ENCODE data around the gene PDSS2. TPM values are rescaled to one million over a fixed set of nuclear protein-coding genes. Genes with fewer than 3 reads are reported as not detected.

PDSS2 gene
- total RNA-seq, 4 donors from 2014 or later, result 6.5 to 12.2 (median 9.0) TPM

GRCh38 chr6:107237992-107238660, 221.2 kb downstream of the PDSS2 start:
- WGBS, 2 donors (ENCODE audit: low coverage in 1 of 2), result 81 to 86% methylated on average over 5 of the region's 5 CpGs
- ATAC-seq, result no peak
- Histone ChIP-seq H3K9me3 (peaks cover 0 to 14% (median 0%) of the 10 kb centered on the region in 3 donors), H3K4me3 (no peak overlapping the region), H3K4me1 (no peaks in the 10 kb centered on the region), H3K36me3 (peaks cover 0 to 25% of the 10 kb centered on the region in 2 donors), H3K27me3 (no peaks in the 10 kb centered on the region), H3K27ac (no peak overlapping the region)
- TF ChIP-seq POLR2AphosphoS5 (IDR thresholded peaks at IDR 0.05) (no peak), EP300 (IDR thresholded peaks at IDR 0.05) (no peak), POLR2A (IDR thresholded peaks at IDR 0.05) (no peak), CTCF (IDR thresholded peaks at IDR 0.05) (no peak)

- Histone ChIP-seq H3K9me3 (peaks cover 0 to 14% (median 0%) of the 10 kb centered on the region in 3 donors), H3K4me1 (no peaks in the 10 kb centered on the region), H3K27me3 (no peaks in the 10 kb centered on the region), H3K27ac (no peak overlapping the region), H3K36me3 (peaks cover 0 to 31% of the 10 kb centered on the region in 2 donors), H3K4me3 (no peak overlapping the region)
- TF ChIP-seq POLR2AphosphoS5 (IDR thresholded peaks at IDR 0.05), result no peak
- TF ChIP-seq CTCF (IDR thresholded peaks at IDR 0.05), result no peak
- TF ChIP-seq POLR2A (IDR thresholded peaks at IDR 0.05), result no peak
- no peak for TF ChIP-seq EP300 (IDR thresholded peaks at IDR 0.05)
- ATAC-seq, result peak; percentile 7
These were observed 223.9 kb downstream of the PDSS2 start for GRCh38 chr6:107235511-107235910.

- 57 to 59% methylated on average over 2 of the region's 2 CpGs for WGBS, 2 donors (ENCODE audit: low coverage in 1 of 2)
- Histone ChIP-seq H3K9me3 (peaks cover 0 to 14% (median 0%) of the 10 kb centered on the region in 3 donors), H3K36me3 (peaks cover 0 to 31% of the 10 kb centered on the region in 2 donors), H3K27me3 (no peaks in the 10 kb centered on the region), H3K4me3 (no peak overlapping the region), H3K4me1 (no peaks in the 10 kb centered on the region), H3K27ac (no peak overlapping the region)
- TF ChIP-seq POLR2A (IDR thresholded peaks at IDR 0.05), result no peak
- TF ChIP-seq POLR2AphosphoS5 (IDR thresholded peaks at IDR 0.05), result no peak
- TF ChIP-seq EP300 (IDR thresholded peaks at IDR 0.05), result no peak
- TF ChIP-seq CTCF (IDR thresholded peaks at IDR 0.05), result no peak
- no peak for ATAC-seq
These were observed 224.4 kb downstream of the PDSS2 start for GRCh38 chr6:107235007-107235406.

GRCh38 chr6:107231243-107231642, 228.1 kb downstream of the PDSS2 start:
- no peaks in the 10 kb centered on the region for H3K4me1 ChIP-seq
- no peak overlapping the region for H3K27ac ChIP-seq
- no peak overlapping the region for H3K4me3 ChIP-seq
- WGBS, 2 donors (ENCODE audit: low coverage in 1 of 2), result 90 to 96% methylated on average over 3 of the region's 3 CpGs
- no peaks in the 10 kb centered on the region for H3K27me3 ChIP-seq
- TF ChIP-seq EP300 (IDR thresholded peaks at IDR 0.05) (no peak), POLR2AphosphoS5 (IDR thresholded peaks at IDR 0.05) (no peak), CTCF (IDR thresholded peaks at IDR 0.05) (no peak)
- peaks cover 0 to 7% (median 0%) of the 10 kb centered on the region in 3 donors for H3K9me3 ChIP-seq
- no peak for ATAC-seq
- peaks cover 0 to 15% of the 10 kb centered on the region in 2 donors for H3K36me3 ChIP-seq

- Histone ChIP-seq H3K27me3 (no peaks in the 10 kb centered on the region), H3K27ac (no peak overlapping the region), H3K36me3 (peaks cover 0 to 11% of the 10 kb centered on the region in 2 donors), H3K9me3 (no peaks in the 10 kb centered on the region), H3K4me3 (no peak overlapping the region), H3K4me1 (no peaks in the 10 kb centered on the region)
- WGBS, 2 donors (ENCODE audit: low coverage in 1 of 2), result 75 to 100% methylated on average over 1 of the region's 1 CpG
- ATAC-seq, result no peak
- TF ChIP-seq POLR2AphosphoS5 (IDR thresholded peaks at IDR 0.05), result no peak
- no peak for TF ChIP-seq CTCF (IDR thresholded peaks at IDR 0.05)
- TF ChIP-seq POLR2A (IDR thresholded peaks at IDR 0.05), result no peak
- TF ChIP-seq EP300 (IDR thresholded peaks at IDR 0.05), result no peak
These were observed 228.9 kb downstream of the PDSS2 start for GRCh38 chr6:107230448-107230847.

Data from gastroesophageal sphincter (tissue), 4 donors.